Lung microvascular endothelial cell (primary cell): ENCODE measurements around the gene HK1. TPM values are rescaled to one million over a fixed set of nuclear protein-coding genes. Genes with fewer than 3 reads are reported as not detected.

ENCODE experiments used
- DNase-seq, 2 donors: peaks; one replicate each; pipeline versions ENCODE4 v3.0.0 to v3.0.0-alpha.2; 2010; ENCODE audit warnings: low read depth in 2 of 2
- total RNA-seq: library from RNA; depleted of rRNA; stranded (reverse); fragments of >200 nt; gene quantifications from 2 replicates; pipeline ENCODE4 v1.2.1, GENCODE V29; 2014

The HK1 gene
- total RNA-seq, 1 donor from 2014 or later = 86.7 TPM

DNA sequence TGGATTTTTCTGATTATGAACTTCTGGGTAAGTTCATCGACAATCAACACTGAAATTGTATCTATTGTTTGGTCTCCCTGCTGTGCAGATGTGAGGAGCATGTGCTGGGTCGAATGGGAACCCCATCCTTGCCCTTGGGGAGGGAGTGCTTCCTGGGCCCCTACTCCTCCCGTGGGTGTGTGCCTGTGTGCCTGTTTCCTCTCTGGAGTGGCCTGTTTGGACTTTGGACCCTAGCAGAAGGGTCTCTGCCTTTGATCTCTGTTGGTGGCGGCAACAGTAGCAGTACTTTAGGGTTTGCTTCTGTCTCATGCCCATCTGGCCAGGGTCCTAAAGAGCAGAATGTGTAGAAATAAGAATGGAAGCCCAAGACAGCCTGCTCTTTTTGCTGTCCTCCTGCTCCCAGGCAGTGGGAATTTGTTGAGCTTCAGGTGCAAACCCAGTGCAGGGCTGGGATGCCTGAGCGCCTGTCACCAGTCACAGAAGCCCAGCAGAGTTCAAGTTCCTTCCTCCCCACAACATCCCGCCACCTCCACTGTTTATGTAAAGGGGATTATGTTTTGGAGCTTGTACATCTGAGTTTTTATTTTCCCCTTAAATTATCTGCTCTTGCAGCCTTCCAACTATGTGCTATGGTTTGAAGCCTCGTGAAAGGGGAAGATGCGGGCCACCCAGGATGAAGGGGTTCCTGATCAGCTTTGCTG, 139.9 kb downstream of the HK1 start:
- DNase-seq = no peak

- no peak for DNase-seq
These were observed 140.9 kb downstream of the HK1 start for GRCh38 chr10:69419096-69419743.

DNA sequence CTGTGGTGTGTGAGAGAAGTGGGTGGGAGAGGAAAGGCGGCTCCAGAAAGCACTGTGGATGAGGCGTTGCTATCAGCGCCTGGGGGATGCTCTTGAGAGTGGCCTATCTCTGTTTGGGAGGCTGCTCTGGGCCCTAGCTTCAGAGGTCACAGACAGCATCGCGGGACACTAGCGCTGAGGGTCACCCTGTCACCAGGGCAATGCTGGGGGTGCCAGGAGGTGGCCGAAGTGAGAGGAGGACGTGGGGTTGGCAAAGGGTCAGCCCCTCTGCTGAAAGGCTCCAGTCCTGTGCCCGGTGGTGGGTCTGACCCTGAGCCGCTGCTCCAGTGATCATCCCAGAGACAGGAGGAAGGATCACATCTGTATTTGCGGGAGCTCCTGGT, 141.4 kb downstream of the HK1 start:
- no peak for DNase-seq

GRCh38 chr10:69421611-69422308, 143.5 kb downstream of the HK1 start:
- no peak for DNase-seq

- no peak for DNase-seq
These were observed 144.4 kb downstream of the HK1 start for GRCh38 chr10:69422676-69423075.

- peak in 1 of 2 donors; percentile 81 for DNase-seq
These were observed 146.7 kb downstream of the HK1 start for GRCh38 chr10:69425041-69425440.

DNA sequence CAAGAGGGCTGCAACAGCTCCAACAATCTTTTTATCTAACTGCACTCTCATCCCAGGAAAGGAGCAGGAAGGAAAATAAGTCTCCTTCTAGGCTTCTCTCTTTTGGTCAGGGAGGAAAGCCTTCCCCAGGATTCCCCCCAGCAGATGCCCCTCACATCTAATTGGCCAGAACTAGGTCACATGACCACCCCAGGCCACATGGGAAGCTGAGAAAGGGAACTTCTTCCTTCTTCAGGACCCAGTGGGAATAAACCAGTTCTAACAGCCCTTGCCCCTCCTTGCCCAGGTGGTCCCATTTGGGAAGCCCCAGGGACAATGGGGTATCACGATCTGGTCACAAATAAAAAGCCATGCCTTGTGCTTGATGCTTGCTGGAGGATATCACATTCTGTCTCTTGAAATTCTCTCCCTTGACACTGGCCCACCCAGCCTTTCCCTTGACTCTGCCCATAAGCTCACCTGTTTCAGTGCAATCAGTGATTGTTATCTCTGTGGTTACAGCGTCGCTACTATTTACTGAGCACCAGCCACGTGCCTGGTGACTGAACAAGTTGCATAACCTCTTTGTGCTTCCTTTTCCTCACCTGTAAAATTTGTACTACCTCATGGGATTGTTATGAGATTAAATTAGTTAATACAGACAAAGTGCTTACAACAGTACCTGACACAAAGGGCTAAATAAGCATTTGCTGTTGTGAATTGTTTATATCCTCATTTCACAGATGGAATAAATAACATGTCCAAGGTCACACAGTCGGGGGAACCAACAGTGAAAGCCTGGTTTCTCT, 147.4 kb downstream of the HK1 start:
- peak in 1 of 2 donors; percentile 9 for DNase-seq

DNA sequence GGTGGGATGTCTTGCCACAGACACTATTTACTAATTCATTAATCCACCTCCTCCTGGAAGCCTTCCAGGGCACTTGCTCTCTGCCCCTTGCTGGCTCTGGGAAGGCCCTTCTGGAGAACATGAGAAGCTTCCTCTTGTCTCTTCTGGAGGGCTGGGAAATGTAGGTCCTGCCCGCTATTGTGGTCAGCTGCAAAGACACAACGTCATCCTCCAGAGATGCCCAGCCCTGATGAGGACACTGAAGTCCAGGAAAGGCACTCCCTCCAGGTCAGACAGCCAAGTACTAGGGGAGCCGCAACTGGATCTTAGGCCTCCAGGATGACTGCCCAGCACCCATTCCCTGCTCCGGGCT, 148.1 kb downstream of the HK1 start:
- DNase-seq = no peak

GRCh38 chr10:69428165-69428564, 149.9 kb downstream of the HK1 start:
- DNase-seq = no peak

DNA sequence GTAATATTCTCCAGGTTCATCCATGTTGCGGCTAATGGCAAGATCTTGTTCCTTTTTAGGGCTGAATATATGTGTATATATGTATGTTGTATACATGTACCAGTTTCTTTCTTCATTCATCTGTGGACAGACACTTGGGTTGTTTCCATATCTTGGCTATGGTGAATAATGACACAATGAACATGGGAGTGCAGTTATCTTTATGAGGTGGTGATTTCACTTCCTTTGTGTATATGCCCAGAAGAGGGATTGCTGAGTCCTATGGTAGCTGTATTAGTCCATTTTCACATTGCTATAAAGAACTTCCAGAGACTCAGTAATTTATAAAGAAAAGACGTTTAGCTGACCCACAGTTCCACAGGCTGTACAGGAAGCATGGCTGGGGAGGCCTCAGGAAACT, 155.9 kb downstream of the HK1 start:
- DNase-seq = no peak

- no peak for DNase-seq
These were observed 156.6 kb downstream of the HK1 start for GRCh38 chr10:69434926-69435325.

- no peak for DNase-seq
These were observed 157.7 kb downstream of the HK1 start for GRCh38 chr10:69435966-69436520.

GRCh38 chr10:69437321-69438259, 159.3 kb downstream of the HK1 start:
- DNase-seq = no peak

- no peak for DNase-seq
These were observed 160.4 kb downstream of the HK1 start for GRCh38 chr10:69438536-69439349.

GRCh38 chr10:69439350-69439739, 161.0 kb downstream of the HK1 start:
- DNase-seq = peak in 1 of 2 donors; percentile 19

DNA sequence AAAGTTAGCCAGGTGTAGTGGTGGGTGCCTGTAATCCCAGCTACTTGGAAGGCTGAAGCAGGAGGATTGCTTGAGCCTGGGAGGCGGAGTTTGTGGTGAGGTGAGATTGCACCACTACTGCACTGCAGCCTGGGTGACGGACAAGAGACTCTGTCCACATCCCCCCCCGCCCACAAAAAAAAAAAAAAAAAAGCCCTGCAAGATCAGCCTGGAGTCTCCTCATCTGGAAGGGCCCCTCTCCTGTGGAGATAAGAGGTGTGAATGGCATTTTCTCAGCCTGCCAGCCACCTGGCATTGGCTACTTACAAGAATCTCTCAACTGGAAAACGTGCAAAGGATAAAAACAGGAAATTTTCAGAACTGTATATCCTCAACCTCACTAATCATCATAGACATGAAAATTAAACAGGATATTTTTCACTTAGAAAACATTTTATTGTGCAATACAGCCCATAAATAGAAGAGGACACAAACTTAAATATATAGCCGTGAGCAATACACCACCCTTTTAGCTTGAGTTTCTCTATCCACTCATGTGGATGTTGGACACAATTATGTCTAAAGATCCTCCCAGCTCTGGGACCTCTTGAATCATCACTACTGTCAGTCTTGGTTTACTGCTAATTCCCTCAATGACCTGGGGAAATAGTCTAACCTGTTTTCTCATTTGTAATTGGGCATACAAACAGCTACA, 161.7 kb downstream of the HK1 start:
- peak in 1 of 2 donors; percentile 40 for DNase-seq

DNA sequence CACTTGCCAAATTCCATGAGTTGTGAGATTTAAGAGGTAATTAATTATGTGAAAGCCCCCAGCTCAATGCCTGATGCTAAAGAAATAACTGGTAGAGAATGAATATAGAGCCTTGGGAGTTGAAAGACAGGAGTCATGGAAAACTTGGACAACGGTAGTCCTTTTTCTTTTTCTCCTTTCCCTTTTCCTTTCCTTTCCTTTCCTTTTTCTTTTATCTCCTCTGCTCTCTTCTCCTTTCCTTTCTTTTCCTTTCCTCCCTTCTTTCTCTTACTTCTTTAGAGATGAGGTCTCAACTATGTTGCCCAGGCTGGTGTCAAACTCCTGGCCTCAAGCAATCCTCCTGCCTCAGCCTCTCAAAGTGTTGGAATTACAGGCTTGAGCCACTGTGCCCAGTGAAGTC, 165.1 kb downstream of the HK1 start:
- no peak for DNase-seq

DNA sequence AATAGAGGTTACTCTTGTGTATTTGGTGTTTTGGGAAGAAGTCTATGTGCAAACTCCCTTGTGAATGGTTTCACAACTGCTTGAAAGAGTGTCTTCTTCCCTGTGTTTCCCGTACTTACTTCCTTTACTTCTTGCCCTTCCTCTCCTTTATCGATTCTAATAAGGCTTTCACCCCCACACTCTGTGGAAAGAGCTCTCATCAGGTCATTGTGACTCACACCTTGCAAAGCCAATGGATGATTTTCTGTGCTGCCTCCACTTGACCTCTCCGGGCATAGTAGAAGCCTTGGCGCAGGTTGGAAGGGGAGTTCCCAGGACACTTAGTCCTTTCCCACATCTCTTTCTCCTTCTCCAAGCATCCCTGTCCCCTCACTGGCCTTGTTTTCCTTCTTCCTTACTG, 166.7 kb downstream of the HK1 start:
- no peak for DNase-seq

DNA sequence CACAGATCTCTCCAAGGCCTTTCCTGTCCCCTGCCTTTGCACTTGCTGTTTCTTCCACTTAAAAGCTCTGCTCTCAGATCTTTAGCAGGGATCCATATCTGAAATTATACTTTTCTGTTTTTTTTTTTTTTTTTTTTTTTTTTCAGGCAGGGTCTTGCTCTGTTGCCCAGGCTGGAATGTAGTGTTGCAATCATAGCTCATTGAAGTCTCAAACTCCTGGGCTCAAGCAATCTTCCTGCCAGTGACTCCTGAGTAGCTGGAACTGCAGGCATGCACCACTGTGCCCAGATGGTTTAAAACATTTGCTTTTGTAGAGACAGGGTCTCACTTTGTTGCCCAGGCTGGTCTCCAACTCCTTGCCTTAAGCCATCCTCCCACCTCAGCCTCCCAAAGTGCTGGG, 167.9 kb downstream of the HK1 start:
- DNase-seq = no peak
